ENCODE measurements around the gene PTPA.

DNA sequence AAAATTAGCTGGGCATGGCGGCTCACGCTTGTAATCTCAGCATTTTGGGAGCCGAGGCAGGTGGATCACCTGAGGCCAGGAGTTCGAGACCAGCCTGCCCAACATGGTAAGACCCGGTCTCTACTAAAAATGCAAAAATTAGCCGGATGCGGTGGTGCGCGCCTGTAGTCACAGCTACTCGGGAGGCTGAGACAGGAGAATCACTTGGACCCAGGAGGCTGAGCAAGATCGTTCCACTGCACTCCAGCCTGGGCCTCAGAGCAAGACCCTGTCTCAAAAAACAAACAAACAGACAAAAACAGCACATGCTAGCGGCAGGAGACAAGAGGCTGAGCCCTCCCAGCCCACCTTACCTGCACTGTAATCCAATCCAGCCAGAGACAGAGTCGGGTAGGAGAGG lies 31.4 kb upstream of the PTPA start:
- TF ChIP-seq EZH2phosphoT487 (IDR thresholded peaks at IDR 0.05; ENCODE audit: insufficient read depth, low read depth): no peak
- TF ChIP-seq EZH2 (IDR thresholded peaks at IDR 0.05; ENCODE audit: insufficient read depth, poor library complexity, severe bottlenecking): no peak

All from GM23248 (cell line).